Osteoblast (primary cell): ENCODE results near the gene ACTR3C. TPM values are rescaled to one million over a fixed set of nuclear protein-coding genes. Genes with fewer than 3 reads are reported as not detected.
"Not testable (repeated sequence)": the region's sequence is repeated elsewhere in the genome, so short reads cannot be mapped to it uniquely, and the experiment has no call there.

Experiments used
- DNase-seq: peaks from one replicate; pipeline ENCODE4 v3.0.0; 2011; ENCODE audit warnings: low spot score, mixed read lengths; ENCODE audit not compliant: insufficient read length; ENCODE audit errors: missing footprints
- H2AFZ ChIP-seq: 2 replicates; pipeline ENCODE4 v1.6.0; 2011; ENCODE audit warnings: mild to moderate bottlenecking, low read length
- H3K27ac ChIP-seq: 2 replicates; pipeline ENCODE4 v1.5.1; 2011; ENCODE audit warnings: mild to moderate bottlenecking, low read depth, low read length, moderate library complexity
- H3K27me3 ChIP-seq: 2 replicates; pipeline ENCODE4 v1.6.0; 2012; ENCODE audit warnings: mild to moderate bottlenecking, control low read depth, inconsistent platforms, low read length, moderate library complexity; ENCODE audit not compliant: insufficient read depth
- H3K36me3 ChIP-seq: 2 replicates; pipeline ENCODE4 v1.5.1; 2011; ENCODE audit warnings: mild to moderate bottlenecking, low read length, control low read depth, moderate library complexity; ENCODE audit not compliant: insufficient read depth
- H3K4me1 ChIP-seq: 2 replicates; pipeline ENCODE4 v1.5.1; 2011; ENCODE audit warnings: mild to moderate bottlenecking, low read length, control low read depth, moderate library complexity; ENCODE audit not compliant: insufficient read depth
- H3K4me2 ChIP-seq: 2 replicates; pipeline ENCODE4 v1.6.0; 2011; ENCODE audit warnings: mild to moderate bottlenecking, low read length; ENCODE audit not compliant: insufficient read depth
- H3K4me3 ChIP-seq: fragments of 200-600 bp; sonication (generic); 3 replicates; pipeline ENCODE4 v1.5.1; 2012; ENCODE audit warnings: mild to moderate bottlenecking, low read length, inconsistent platforms; ENCODE audit not compliant: insufficient read depth
- H3K79me2 ChIP-seq: 2 replicates; pipeline ENCODE4 v1.6.0; 2012; ENCODE audit warnings: mild to moderate bottlenecking, low read length, control low read depth, inconsistent platforms; ENCODE audit not compliant: insufficient read depth
- H3K9me3 ChIP-seq: 2 replicates; pipeline ENCODE4 v1.5.1; 2011; ENCODE audit warnings: low read depth, low read length, control low read depth
- H4K20me1 ChIP-seq: 2 replicates; pipeline ENCODE4 v1.6.0; 2012; ENCODE audit warnings: mild to moderate bottlenecking, low read length, control low read depth; ENCODE audit not compliant: insufficient read depth
- CTCF ChIP-seq: IDR thresholded peaks from 2 replicates; pipeline ENCODE4 v1.5.1; 2011; ENCODE audit warnings: mild to moderate bottlenecking, low read depth, low read length, moderate library complexity; ENCODE audit errors: extremely low read depth
- total RNA-seq: library from RNA; depleted of rRNA; stranded (reverse); fragments of >200 nt; gene quantifications from 2 replicates; pipeline ENCODE4 v1.2.3, GENCODE V29; 2012

ACTR3C gene
- total RNA-seq, 1 donor = 1.8 TPM

GRCh38 chr7:150308575-150308974 is 14.8 kb downstream of the ACTR3C start:
- Histone ChIP-seq H3K79me2 (no peaks in the 10 kb centered on the region), H3K36me3 (no peaks in the 10 kb centered on the region), H3K27me3 (no peaks in the 10 kb centered on the region), H2AFZ (no peak overlapping the region), H3K4me1 (no peaks in the 10 kb centered on the region), H3K9me3 (no peaks in the 10 kb centered on the region), H3K27ac (no peak overlapping the region), H4K20me1 (no peaks in the 10 kb centered on the region), H3K4me3 (no peak overlapping the region), H3K4me2 (no peak overlapping the region)
- no peak for DNase-seq
- TF ChIP-seq CTCF = no peak

GRCh38 chr7:150307904-150308303 is 15.4 kb downstream of the ACTR3C start:
- Histone ChIP-seq H3K9me3 (no peaks in the 10 kb centered on the region), H3K36me3 (no peaks in the 10 kb centered on the region), H3K27ac (no peak overlapping the region), H2AFZ (no peak overlapping the region), H4K20me1 (no peaks in the 10 kb centered on the region), H3K79me2 (no peaks in the 10 kb centered on the region), H3K4me3 (no peak overlapping the region), H3K4me2 (no peak overlapping the region), H3K27me3 (no peaks in the 10 kb centered on the region), H3K4me1 (no peaks in the 10 kb centered on the region)
- TF ChIP-seq CTCF = no peak
- DNase-seq = no peak

- Histone ChIP-seq H2AFZ (no peak overlapping the region), H3K9me3 (no peaks in the 10 kb centered on the region), H4K20me1 (no peaks in the 10 kb centered on the region), H3K4me1 (no peaks in the 10 kb centered on the region), H3K27me3 (no peaks in the 10 kb centered on the region), H3K4me2 (no peak overlapping the region), H3K79me2 (no peaks in the 10 kb centered on the region), H3K4me3 (no peak overlapping the region), H3K36me3 (no peaks in the 10 kb centered on the region), H3K27ac (no peak overlapping the region)
- TF ChIP-seq CTCF = no peak
- no peak for DNase-seq
Measured at GRCh38 chr7:150307129-150307528, 16.2 kb downstream of the ACTR3C start.

- not testable (repeated sequence) for H3K79me2 ChIP-seq, H3K36me3 ChIP-seq, H3K4me2 ChIP-seq, H4K20me1 ChIP-seq, H3K27me3 ChIP-seq, H3K9me3 ChIP-seq, H3K4me1 ChIP-seq, H3K4me3 ChIP-seq, H3K27ac ChIP-seq, H2AFZ ChIP-seq, DNase-seq
Measured at GRCh38 chr7:150306377-150306776, 17.0 kb downstream of the ACTR3C start.

- not testable (repeated sequence) for H3K4me3 ChIP-seq, H4K20me1 ChIP-seq, H3K9me3 ChIP-seq, H3K27me3 ChIP-seq, H3K27ac ChIP-seq, H3K4me2 ChIP-seq, H3K4me1 ChIP-seq, H3K36me3 ChIP-seq, H2AFZ ChIP-seq, DNase-seq, H3K79me2 ChIP-seq
Measured at GRCh38 chr7:150305903-150306284, 17.5 kb downstream of the ACTR3C start.

GRCh38 chr7:150305259-150305902 is 18.0 kb downstream of the ACTR3C start:
- not testable (repeated sequence) for H3K4me3 ChIP-seq, H3K27ac ChIP-seq, H3K79me2 ChIP-seq, H4K20me1 ChIP-seq, H3K4me1 ChIP-seq, DNase-seq, H3K4me2 ChIP-seq, H3K36me3 ChIP-seq, H3K9me3 ChIP-seq, H3K27me3 ChIP-seq, H2AFZ ChIP-seq

GRCh38 chr7:150304499-150305258 is 18.7 kb downstream of the ACTR3C start:
- H3K36me3 ChIP-seq, H3K79me2 ChIP-seq, H3K4me1 ChIP-seq, H4K20me1 ChIP-seq, H2AFZ ChIP-seq, H3K4me2 ChIP-seq, H3K9me3 ChIP-seq, DNase-seq, H3K4me3 ChIP-seq, H3K27ac ChIP-seq, H3K27me3 ChIP-seq: not testable (repeated sequence)
